Esophagus squamous epithelium (tissue), 4 donors: Measurements from ENCODE around the gene NRARP.

Source experiments
- POLR2A ChIP-seq, 4 donors: fragments of 450-650 bp; IDR thresholded peaks; one replicate each; pipeline ENCODE4 v1.6.1; 2017; ENCODE audit warnings: antibody characterized with exemption in 4 of 4, mild to moderate bottlenecking in 4 of 4, moderate library complexity in 3 of 4
- TF ChIP-seq, protein P1 (sequence below), 6 experiments: fragments of 450-650 bp in 4 of 6; fragments of 200-600 bp in 2 of 6; sonication (generic) in 2 of 6; IDR thresholded peaks; one replicate each; pipeline ENCODE4 v1.5.1; 2016 to 2019; ENCODE audit warnings: antibody characterized with exemption in 6 of 6, mild to moderate bottlenecking in 4 of 6, moderate library complexity in 4 of 6

DNA sequence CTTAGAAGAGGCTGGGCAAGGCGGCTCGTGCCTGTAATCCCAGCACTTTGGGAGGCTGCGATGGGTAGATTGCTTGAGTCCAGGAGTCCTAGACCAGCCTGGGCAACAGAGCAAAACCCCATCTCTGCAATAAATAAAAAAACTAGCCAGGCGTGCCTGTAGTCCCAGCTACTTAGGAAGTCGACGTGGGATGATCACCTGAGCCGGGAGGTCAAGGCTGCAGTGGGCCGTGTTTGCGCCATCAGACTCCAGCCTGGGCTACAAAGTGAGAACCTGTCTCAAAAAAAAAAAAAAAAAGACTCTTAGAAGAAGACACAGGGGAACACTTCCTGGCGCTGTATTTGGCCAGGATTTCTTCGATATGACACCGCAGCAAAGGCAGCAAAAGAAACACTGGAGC, 23.7 kb upstream of the NRARP start:
- TF ChIP-seq POLR2A (IDR thresholded peaks at IDR 0.05) = no peak
- TF ChIP-seq, protein P1, sequence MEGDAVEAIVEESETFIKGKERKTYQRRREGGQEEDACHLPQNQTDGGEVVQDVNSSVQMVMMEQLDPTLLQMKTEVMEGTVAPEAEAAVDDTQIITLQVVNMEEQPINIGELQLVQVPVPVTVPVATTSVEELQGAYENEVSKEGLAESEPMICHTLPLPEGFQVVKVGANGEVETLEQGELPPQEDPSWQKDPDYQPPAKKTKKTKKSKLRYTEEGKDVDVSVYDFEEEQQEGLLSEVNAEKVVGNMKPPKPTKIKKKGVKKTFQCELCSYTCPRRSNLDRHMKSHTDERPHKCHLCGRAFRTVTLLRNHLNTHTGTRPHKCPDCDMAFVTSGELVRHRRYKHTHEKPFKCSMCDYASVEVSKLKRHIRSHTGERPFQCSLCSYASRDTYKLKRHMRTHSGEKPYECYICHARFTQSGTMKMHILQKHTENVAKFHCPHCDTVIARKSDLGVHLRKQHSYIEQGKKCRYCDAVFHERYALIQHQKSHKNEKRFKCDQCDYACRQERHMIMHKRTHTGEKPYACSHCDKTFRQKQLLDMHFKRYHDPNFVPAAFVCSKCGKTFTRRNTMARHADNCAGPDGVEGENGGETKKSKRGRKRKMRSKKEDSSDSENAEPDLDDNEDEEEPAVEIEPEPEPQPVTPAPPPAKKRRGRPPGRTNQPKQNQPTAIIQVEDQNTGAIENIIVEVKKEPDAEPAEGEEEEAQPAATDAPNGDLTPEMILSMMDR (IDR thresholded peaks at IDR 0.05) = no peak
